Measurements from ENCODE around the gene SCG3.
A peak's percentile ranks its signal among the peaks of the same experiment; 100 is the strongest.

Gene SCG3

GRCh38 chr15:51706291-51706690, 25.0 kb downstream of the SCG3 start:
- DNase-seq = no peak
- ATAC-seq = no peak
- Mint-ChIP-seq H3K9me3 (no peaks in the 10 kb centered on the region), H3K4me3 (no peak overlapping the region), H3K27ac (no peak overlapping the region), H3K27me3 (peaks cover 5% of the 10 kb centered on the region), H3K36me3 (ENCODE audit: low read depth) (no peaks in the 10 kb centered on the region), H3K4me1 (no peaks in the 10 kb centered on the region)

GRCh38 chr15:51706926-51707608, 25.8 kb downstream of the SCG3 start:
- no peaks in the 10 kb centered on the region for H3K9me3 Mint-ChIP-seq
- no peak overlapping the region for H3K4me3 Mint-ChIP-seq
- no peaks in the 10 kb centered on the region for H3K36me3 Mint-ChIP-seq (ENCODE audit: low read depth)
- DNase-seq (no peak), ATAC-seq (no peak)
- H3K4me1 Mint-ChIP-seq = no peaks in the 10 kb centered on the region
- no peak overlapping the region for H3K27ac Mint-ChIP-seq
- H3K27me3 Mint-ChIP-seq = peaks cover 5% of the 10 kb centered on the region

GRCh38 chr15:51708013-51708412, 26.7 kb downstream of the SCG3 start:
- ATAC-seq = no peak
- DNase-seq = no peak
- Mint-ChIP-seq H3K27ac (no peak overlapping the region), H3K4me3 (no peak overlapping the region), H3K27me3 (peaks cover 5% of the 10 kb centered on the region), H3K4me1 (no peaks in the 10 kb centered on the region), H3K36me3 (ENCODE audit: low read depth) (no peaks in the 10 kb centered on the region), H3K9me3 (no peaks in the 10 kb centered on the region)

GRCh38 chr15:51709031-51709430, 27.7 kb downstream of the SCG3 start:
- Mint-ChIP-seq H3K9me3 (no peaks in the 10 kb centered on the region), H3K27me3 (peaks cover 2% of the 10 kb centered on the region), H3K4me1 (no peaks in the 10 kb centered on the region), H3K36me3 (ENCODE audit: low read depth) (no peaks in the 10 kb centered on the region), H3K4me3 (no peak overlapping the region), H3K27ac (no peak overlapping the region)
- no peak for ATAC-seq
- no peak for DNase-seq

GRCh38 chr15:51714162-51714561, 32.9 kb downstream of the SCG3 start:
- DNase-seq (no peak), ATAC-seq (no peak)
- Mint-ChIP-seq H3K27me3 (no peaks in the 10 kb centered on the region), H3K4me3 (no peak overlapping the region), H3K36me3 (ENCODE audit: low read depth) (no peaks in the 10 kb centered on the region), H3K27ac (no peak overlapping the region), H3K9me3 (no peaks in the 10 kb centered on the region), H3K4me1 (peaks cover 1% of the 10 kb centered on the region)

GRCh38 chr15:51714911-51715310, 33.6 kb downstream of the SCG3 start:
- Mint-ChIP-seq H3K27ac (no peak overlapping the region), H3K4me3 (no peak overlapping the region), H3K27me3 (no peaks in the 10 kb centered on the region), H3K36me3 (ENCODE audit: low read depth) (no peaks in the 10 kb centered on the region), H3K9me3 (no peaks in the 10 kb centered on the region), H3K4me1 (peaks cover 1% of the 10 kb centered on the region)
- ATAC-seq (no peak), DNase-seq (no peak)

GRCh38 chr15:51718219-51718618, 36.9 kb downstream of the SCG3 start:
- ATAC-seq = no peak

GRCh38 chr15:51718746-51719145, 37.4 kb downstream of the SCG3 start:
- DNase-seq (no peak), ATAC-seq (no peak)
- H3K27me3 Mint-ChIP-seq = no peaks in the 10 kb centered on the region
- peaks cover 14% of the 10 kb centered on the region for H3K36me3 Mint-ChIP-seq (ENCODE audit: low read depth)
- H3K27ac Mint-ChIP-seq = no peak overlapping the region
- H3K4me3 Mint-ChIP-seq = no peak overlapping the region
- H3K4me1 Mint-ChIP-seq = peaks cover 15% of the 10 kb centered on the region
- no peaks in the 10 kb centered on the region for H3K9me3 Mint-ChIP-seq

More at GRCh38 chr15:51718219-51718618, 36.9 kb downstream of the SCG3 start:
- Mint-ChIP-seq H3K4me3 (no peak overlapping the region), H3K4me1 (peaks cover 15% of the 10 kb centered on the region), H3K9me3 (no peaks in the 10 kb centered on the region), H3K27ac (no peak overlapping the region), H3K36me3 (ENCODE audit: low read depth) (peaks cover 14% of the 10 kb centered on the region), H3K27me3 (no peaks in the 10 kb centered on the region)
- no peak for DNase-seq

- Mint-ChIP-seq H3K9me3 (no peaks in the 10 kb centered on the region), H3K4me3 (no peak overlapping the region), H3K36me3 (ENCODE audit: low read depth) (peaks cover 18% of the 10 kb centered on the region), H3K27ac (no peak overlapping the region), H3K4me1 (peaks cover 28% of the 10 kb centered on the region), H3K27me3 (no peaks in the 10 kb centered on the region)
- no peak for DNase-seq
- no peak for ATAC-seq
These were observed 39.1 kb downstream of the SCG3 start for GRCh38 chr15:51720201-51720995.

GRCh38 chr15:51721199-51721960, 40.1 kb downstream of the SCG3 start:
- Mint-ChIP-seq H3K9me3 (no peaks in the 10 kb centered on the region), H3K4me1 (peaks cover 36% of the 10 kb centered on the region), H3K36me3 (ENCODE audit: low read depth) (peaks cover 18% of the 10 kb centered on the region), H3K4me3 (no peak overlapping the region), H3K27me3 (no peaks in the 10 kb centered on the region), H3K27ac (no peak overlapping the region)
- no peak for DNase-seq
- no peak for ATAC-seq

- no peaks in the 10 kb centered on the region for H3K9me3 Mint-ChIP-seq
- no peak overlapping the region for H3K4me3 Mint-ChIP-seq
- H3K4me1 Mint-ChIP-seq = peaks cover 61% of the 10 kb centered on the region
- DNase-seq (no peak), ATAC-seq (no peak)
- H3K36me3 Mint-ChIP-seq (ENCODE audit: low read depth) = peaks cover 20% of the 10 kb centered on the region
- H3K27ac Mint-ChIP-seq = no peak overlapping the region
- H3K27me3 Mint-ChIP-seq = no peaks in the 10 kb centered on the region
These were observed 42.9 kb downstream of the SCG3 start for GRCh38 chr15:51724199-51724598.

- peaks cover 64% of the 10 kb centered on the region for H3K4me1 Mint-ChIP-seq
- DNase-seq = no peak
- no peak for ATAC-seq
- H3K4me3 Mint-ChIP-seq = no peak overlapping the region
- H3K36me3 Mint-ChIP-seq (ENCODE audit: low read depth) = peaks cover 20% of the 10 kb centered on the region
- no peaks in the 10 kb centered on the region for H3K27me3 Mint-ChIP-seq
- no peaks in the 10 kb centered on the region for H3K9me3 Mint-ChIP-seq
- no peak overlapping the region for H3K27ac Mint-ChIP-seq
These were observed 43.4 kb downstream of the SCG3 start for GRCh38 chr15:51724673-51725072.

- Mint-ChIP-seq H3K9me3 (no peaks in the 10 kb centered on the region), H3K27me3 (no peaks in the 10 kb centered on the region), H3K4me3 (no peak overlapping the region), H3K4me1 (peaks cover 75% of the 10 kb centered on the region), H3K36me3 (ENCODE audit: low read depth) (peaks cover 21% of the 10 kb centered on the region), H3K27ac (peak overlapping the region; percentile 29)
- DNase-seq (peak; percentile 40), ATAC-seq (peak; percentile 92)
These were observed 45.2 kb downstream of the SCG3 start for GRCh38 chr15:51726302-51727073.
